GM19328 (cell line): Measurements from ENCODE around the gene EYA3.
A peak's percentile ranks its signal among the peaks of the same experiment; 100 is the strongest.

Source experiments
- ATAC-seq: cut with Tn5 transposase; IDR thresholded peaks from one replicate; pipeline ENCODE4 v1.9.1; 2021; ENCODE audit warnings: mild to moderate bottlenecking, moderate library complexity; ENCODE audit not compliant: unreplicated experiment

EYA3 gene

GRCh38 chr1:27971674-27972073 lies 116.7 kb downstream of the EYA3 start:
- no peak for ATAC-seq

- no peak for ATAC-seq
These were observed 118.0 kb downstream of the EYA3 start for GRCh38 chr1:27970401-27970800.

- ATAC-seq: no peak
These were observed 119.7 kb downstream of the EYA3 start for GRCh38 chr1:27968692-27969091.

- no peak for ATAC-seq
These were observed 120.4 kb downstream of the EYA3 start for GRCh38 chr1:27967884-27968466.

GRCh38 chr1:27967106-27967883 lies 121.1 kb downstream of the EYA3 start:
- no peak for ATAC-seq

GRCh38 chr1:27966402-27967105 lies 121.9 kb downstream of the EYA3 start:
- ATAC-seq: no peak

GRCh38 chr1:27963393-27963792 lies 125.0 kb downstream of the EYA3 start:
- no peak for ATAC-seq

GRCh38 chr1:27961646-27962221 lies 126.7 kb downstream of the EYA3 start:
- ATAC-seq: no peak

GRCh38 chr1:27960762-27961645 lies 127.4 kb downstream of the EYA3 start:
- no peak for ATAC-seq

GRCh38 chr1:27959792-27960603 lies 128.4 kb downstream of the EYA3 start, which contains the start of gene XKR8:
XKR8 (plus strand) TSS chr1:27959973; CDS start chr1:27960070, 97 bp downstream.
- ATAC-seq: peak; percentile 93

GRCh38 chr1:27958513-27958912 lies 129.9 kb downstream of the EYA3 start:
- no peak for ATAC-seq

GRCh38 chr1:27957655-27958054 lies 130.8 kb downstream of the EYA3 start:
- ATAC-seq: no peak

GRCh38 chr1:27956761-27957160 lies 131.6 kb downstream of the EYA3 start:
- no peak for ATAC-seq

GRCh38 chr1:27955076-27955475 lies 133.3 kb downstream of the EYA3 start:
- no peak for ATAC-seq

GRCh38 chr1:27954186-27954585 lies 134.2 kb downstream of the EYA3 start:
- ATAC-seq: no peak

- no peak for ATAC-seq
These were observed 136.3 kb downstream of the EYA3 start for GRCh38 chr1:27952147-27952546.

GRCh38 chr1:27951396-27951795 lies 137.0 kb downstream of the EYA3 start:
- ATAC-seq: no peak

- ATAC-seq: no peak
These were observed 139.4 kb downstream of the EYA3 start for GRCh38 chr1:27949027-27949426.

- no peak for ATAC-seq
These were observed 143.4 kb downstream of the EYA3 start for GRCh38 chr1:27945020-27945419.
